H1 (cell line): ENCODE data around the gene PTGDS. TPM values are rescaled to one million over a fixed set of nuclear protein-coding genes. Genes with fewer than 3 reads are reported as not detected.

Source experiments
- CHD7 ChIP-seq: fragments of 300-600 bp; sonication (generic); IDR thresholded peaks from 2 replicates; pipeline ENCODE4 v1.7.1; 2012; ENCODE audit warnings: low read length, moderate library complexity, mild to moderate bottlenecking, inconsistent platforms; ENCODE audit not compliant: insufficient replicate concordance
- EZH2 ChIP-seq: fragments of 200-600 bp; sonication (generic); IDR thresholded peaks from 2 replicates; pipeline ENCODE4 v1.7.1; 2012; ENCODE audit warnings: low read depth, mild to moderate bottlenecking, moderate library complexity, low read length, inconsistent platforms; ENCODE audit not compliant: severe bottlenecking
- GTF2F1 ChIP-seq: IDR thresholded peaks from 2 replicates; pipeline ENCODE4 v1.6.1; 2012; ENCODE audit warnings: low read depth, low read length, improper control_type of control experiment, borderline replicate concordance
- NRF1 ChIP-seq: IDR thresholded peaks from 2 replicates; pipeline ENCODE4 v1.6.1; 2011; ENCODE audit warnings: mild to moderate bottlenecking, low read depth, low read length, improper control_type of control experiment
- POLR2AphosphoS5 ChIP-seq: IDR thresholded peaks from 2 replicates; pipeline ENCODE4 v1.6.1; 2011; ENCODE audit warnings: low read depth, low read length
- RFX5 ChIP-seq: IDR thresholded peaks from 2 replicates; pipeline ENCODE4 v1.6.1; 2011; ENCODE audit warnings: low read depth, low read length, improper control_type of control experiment, borderline replicate concordance
- SAP30 ChIP-seq: fragments of 300-600 bp; sonication (generic); IDR thresholded peaks from 2 replicates; pipeline ENCODE4 v1.7.1; 2012; ENCODE audit warnings: low read length, moderate library complexity, mild to moderate bottlenecking, inconsistent platforms; ENCODE audit not compliant: insufficient read depth, insufficient replicate concordance
- SP2 ChIP-seq: IDR thresholded peaks from 2 replicates; pipeline ENCODE4 v1.6.1; 2012; ENCODE audit warnings: mild to moderate bottlenecking, low read length, inconsistent platforms
- SRF ChIP-seq: IDR thresholded peaks from 2 replicates; pipeline ENCODE4 v1.6.1; 2011; ENCODE audit warnings: mild to moderate bottlenecking, low read depth, low read length, moderate library complexity
- polyA plus RNA-seq, 7 experiments: library from polyadenylated mRNA; depleted of rRNA in 3 of 7; stranded (reverse) in 5 of 7; unstranded in 2 of 7; fragments of >200 nt in 5 of 7; fragments of 200-250 nt in 2 of 7; gene quantifications; 1 replicate in 5 of 7; 2 replicates in 1 of 7; 4 replicates in 1 of 7; pipeline versions ENCODE4 v1.2.1 to v1.2.3, GENCODE V29; 2011 to 2013; ENCODE audit warnings: missing spikeins in 2 of 7, mixed read lengths in 2 of 7
- total RNA-seq: library from RNA; stranded (reverse); fragmentation: NEBNext Ultra II Directional; extraction: Animal tissue kit (Norgen Biotek cat#: 25700); gene quantifications from 2 replicates; pipeline ENCODE4 v1.2.1, GENCODE V29; 2021

PTGDS gene
- total and polyA plus RNA-seq, 2 of the 8 experiments (the other 6 are each of a cell fraction or from before 2014, with no cell fraction given) = 1.7 to 2.3 TPM

- TF ChIP-seq SAP30 (no peak), SRF (no peak), RFX5 (no peak), GTF2F1 (no peak), EZH2 (no peak), POLR2AphosphoS5 (no peak), NRF1 (no peak), SP2 (no peak), CHD7 (no peak)
These were observed 48.7 kb upstream of the PTGDS start (continued) for GRCh38 chr9:136928591-136928990.
